ENCODE data around the gene SDHAF1.
"Not testable (repeated sequence)": the region's sequence is repeated elsewhere in the genome, so short reads cannot be mapped to it uniquely, and the experiment has no call there.

Gene SDHAF1

DNA sequence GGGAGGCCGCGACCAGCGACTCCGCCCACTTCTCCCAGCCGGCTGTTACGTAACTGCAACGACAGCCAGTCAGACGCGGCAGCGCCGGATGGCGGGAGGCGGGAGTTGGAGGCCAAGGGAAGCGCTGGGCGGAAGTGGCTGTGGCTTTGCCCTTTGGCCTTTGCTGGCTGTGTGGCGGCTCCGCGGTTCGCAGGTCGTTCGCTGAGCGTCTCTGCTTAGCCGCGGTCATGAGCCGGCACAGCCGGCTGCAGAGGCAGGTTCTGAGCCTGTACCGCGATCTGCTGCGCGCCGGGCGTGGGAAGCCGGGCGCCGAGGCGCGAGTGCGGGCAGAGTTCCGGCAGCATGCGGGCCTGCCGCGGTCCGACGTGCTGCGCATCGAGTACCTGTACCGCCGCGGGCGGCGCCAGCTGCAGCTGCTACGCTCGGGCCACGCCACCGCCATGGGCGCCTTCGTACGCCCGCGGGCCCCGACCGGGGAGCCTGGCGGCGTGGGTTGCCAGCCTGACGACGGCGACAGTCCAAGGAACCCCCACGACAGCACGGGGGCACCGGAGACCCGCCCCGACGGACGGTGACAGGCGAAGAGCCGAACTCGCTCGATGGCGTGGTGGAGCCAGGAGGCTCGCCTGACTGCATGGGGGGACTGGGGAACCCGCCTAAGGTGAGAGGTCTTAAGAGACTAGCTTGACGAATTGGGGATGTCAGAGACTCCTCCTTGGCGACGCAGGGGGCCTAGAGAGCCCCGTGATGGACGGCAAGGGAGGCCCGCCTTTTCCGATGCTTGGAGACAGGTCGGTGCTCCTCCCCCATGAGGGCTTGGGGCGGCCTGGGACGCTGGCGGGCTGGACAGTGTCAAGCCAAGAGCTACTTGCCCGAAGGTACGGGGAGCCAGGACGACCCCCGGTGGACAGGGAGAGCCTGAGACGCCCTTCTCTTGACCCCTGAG lies at the start of gene SDHAF1:
SDHAF1 (plus strand) TSS at position 141 of the 946 bp plus-strand sequence; CDS start at position 228, 87 bp downstream.
- DNase-seq (ENCODE audit: low read depth in 2 of 2): peak; percentile 85 to 97

DNA sequence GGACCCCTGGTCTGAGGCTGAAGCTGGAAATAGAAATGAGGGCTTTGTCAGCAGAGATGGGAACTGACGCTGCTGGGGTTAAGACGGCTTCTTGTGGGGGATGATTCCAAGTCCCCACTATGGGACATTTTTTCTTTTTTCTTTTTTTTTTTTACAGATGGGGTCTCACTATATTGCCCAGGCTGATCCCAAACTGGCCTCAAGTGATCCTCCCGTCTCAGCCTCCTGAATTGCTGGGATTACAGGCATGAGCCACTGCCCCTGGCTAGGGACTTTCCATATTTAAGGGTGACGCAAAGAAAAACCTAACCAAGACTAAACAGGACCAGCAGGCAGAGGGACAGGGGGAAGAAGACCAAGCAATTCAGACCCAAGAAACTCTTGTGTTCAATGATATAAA lies 48.8 kb upstream of the SDHAF1 start:
- no peak for DNase-seq (ENCODE audit: low read depth in 2 of 2)

DNA sequence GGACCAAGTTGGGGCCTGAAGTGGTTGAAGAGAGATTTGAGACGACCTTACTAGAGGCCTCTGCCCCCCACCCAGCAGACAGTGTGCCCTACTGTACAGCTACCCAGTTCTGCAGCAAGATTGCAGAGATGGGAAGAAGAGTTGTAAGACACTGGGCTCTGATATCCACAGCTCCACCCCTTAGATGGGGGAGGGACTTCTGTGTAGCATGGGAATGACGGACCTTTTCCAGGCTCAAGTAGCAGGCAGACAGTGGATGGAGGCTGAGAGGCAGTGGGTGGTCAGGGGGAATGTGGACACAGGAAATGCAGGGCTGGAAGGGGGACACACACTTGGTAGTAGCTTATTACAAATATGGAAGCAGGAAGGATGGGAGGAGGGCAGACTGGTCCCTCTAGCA lies 45.9 kb upstream of the SDHAF1 start:
- no peak for DNase-seq (ENCODE audit: low read depth in 2 of 2)

DNA sequence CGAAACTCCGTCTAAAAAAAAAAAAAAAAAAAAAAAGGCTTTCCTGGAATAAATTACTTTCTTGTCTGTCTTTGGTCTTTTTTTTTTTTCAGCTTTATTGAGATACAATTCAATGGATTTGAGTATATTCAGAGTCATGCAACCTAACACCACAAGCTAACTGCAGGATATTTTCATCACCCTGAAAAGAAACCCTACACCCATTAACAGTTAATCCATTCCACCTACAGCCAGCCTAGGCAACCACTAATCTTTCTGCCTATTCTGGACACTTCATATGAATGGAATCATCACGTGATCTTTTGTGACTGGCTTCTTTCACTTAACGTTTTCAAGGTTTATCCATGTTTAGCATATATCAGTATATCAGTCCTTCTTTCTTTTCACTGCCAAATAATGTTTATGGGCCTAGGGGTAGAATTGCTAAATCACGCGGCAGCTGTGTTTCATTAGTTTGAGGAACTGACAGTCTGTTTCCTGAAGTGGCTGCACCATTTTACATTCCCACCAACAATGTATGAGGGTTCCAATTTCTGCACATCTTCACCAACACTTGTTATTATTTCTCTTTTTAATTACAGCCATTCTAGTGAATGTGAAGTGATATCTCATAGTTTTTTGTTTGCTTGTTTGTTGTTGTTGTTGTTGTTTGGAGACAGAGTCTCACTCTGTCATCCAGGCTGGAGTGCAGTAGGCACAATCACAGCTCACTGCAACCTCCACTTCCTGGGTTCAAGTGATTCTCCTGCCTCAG lies 38.9 kb upstream of the SDHAF1 start:
- no peak for DNase-seq (ENCODE audit: low read depth in 2 of 2)

DNA sequence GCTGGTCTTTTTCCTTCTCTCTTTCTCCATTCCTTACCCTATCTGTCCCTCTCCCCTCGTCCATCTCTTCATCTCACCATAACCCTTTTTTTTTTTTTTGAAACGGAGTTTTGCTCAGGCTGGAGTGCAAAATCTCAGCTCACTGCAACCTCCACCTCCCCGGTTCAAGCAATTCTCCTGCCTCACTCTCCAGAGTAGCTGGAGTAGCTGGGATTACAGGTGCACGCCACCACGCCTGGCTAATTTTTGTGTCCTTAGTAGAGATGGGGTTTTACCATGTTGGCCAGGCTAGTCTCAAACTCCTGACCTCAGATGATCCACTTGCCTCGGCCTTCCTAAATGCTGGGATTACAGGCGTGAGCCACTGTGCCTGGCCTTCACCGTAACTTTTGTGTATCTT lies 37.6 kb upstream of the SDHAF1 start:
- DNase-seq (ENCODE audit: low read depth in 2 of 2): not testable (repeated sequence)

GRCh38 chr19:35958660-35959039 lies 36.3 kb upstream of the SDHAF1 start:
- no peak for DNase-seq (ENCODE audit: low read depth in 2 of 2)

- DNase-seq (ENCODE audit: low read depth in 2 of 2): peak; percentile 43 to 52
These were observed 35.7 kb upstream of the SDHAF1 start for GRCh38 chr19:35959040-35959967.

- no peak for DNase-seq (ENCODE audit: low read depth in 2 of 2)
These were observed 35.0 kb upstream of the SDHAF1 start for GRCh38 chr19:35959968-35960320.

DNA sequence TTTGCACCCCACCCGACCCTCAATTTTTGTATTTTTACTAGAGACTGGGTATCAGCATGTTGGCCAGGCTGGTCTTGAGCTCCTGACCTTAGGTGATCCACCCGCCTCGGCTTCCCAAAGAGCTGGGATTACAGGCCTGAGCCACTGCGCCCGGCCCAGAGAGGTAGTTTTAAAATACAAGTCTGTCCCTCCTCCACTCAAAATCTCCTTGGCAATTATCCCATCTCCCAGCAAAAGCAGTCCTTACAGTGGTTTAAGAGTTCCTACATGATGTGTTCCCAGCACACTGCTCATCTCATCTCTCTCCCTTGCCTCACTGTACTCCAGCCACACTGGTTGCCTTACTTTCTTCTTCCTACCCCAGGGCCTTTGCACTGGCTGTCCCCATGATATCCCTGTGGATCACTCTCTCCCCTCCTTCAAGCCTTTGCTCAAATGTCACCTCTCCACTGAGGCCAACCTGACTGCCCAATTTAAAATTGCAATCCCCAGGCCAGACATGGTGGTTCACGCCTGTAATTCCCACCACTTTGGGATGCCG lies 34.5 kb upstream of the SDHAF1 start:
- DNase-seq (ENCODE audit: low read depth in 2 of 2): no peak

GRCh38 chr19:35963514-35963913 lies 31.5 kb upstream of the SDHAF1 start:
- DNase-seq (ENCODE audit: low read depth in 2 of 2): peak in 1 of 2 experiments; percentile 26

- DNase-seq (ENCODE audit: low read depth in 2 of 2): no peak
These were observed 28.2 kb upstream of the SDHAF1 start for GRCh38 chr19:35966771-35967170.

DNA sequence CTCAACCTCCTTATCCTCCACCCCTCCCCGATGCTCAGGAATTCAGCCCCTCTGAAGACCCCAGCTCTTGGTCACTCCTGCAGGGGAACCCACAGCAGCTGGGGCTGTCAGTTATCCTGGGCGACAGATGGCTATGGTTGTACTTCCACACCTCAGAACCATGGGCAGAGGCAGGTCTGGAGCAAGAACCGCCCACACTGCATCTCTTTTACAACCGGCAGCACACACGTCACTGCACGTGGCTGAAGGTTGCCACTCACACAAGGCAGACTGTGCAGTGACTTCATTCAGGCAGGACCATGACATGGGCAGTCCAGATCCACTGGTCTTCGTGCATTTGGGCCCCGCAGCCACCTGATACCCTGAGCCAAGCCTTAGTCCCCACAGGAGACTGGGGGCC lies 21.5 kb upstream of the SDHAF1 start:
- DNase-seq (ENCODE audit: low read depth in 2 of 2): no peak

DNA sequence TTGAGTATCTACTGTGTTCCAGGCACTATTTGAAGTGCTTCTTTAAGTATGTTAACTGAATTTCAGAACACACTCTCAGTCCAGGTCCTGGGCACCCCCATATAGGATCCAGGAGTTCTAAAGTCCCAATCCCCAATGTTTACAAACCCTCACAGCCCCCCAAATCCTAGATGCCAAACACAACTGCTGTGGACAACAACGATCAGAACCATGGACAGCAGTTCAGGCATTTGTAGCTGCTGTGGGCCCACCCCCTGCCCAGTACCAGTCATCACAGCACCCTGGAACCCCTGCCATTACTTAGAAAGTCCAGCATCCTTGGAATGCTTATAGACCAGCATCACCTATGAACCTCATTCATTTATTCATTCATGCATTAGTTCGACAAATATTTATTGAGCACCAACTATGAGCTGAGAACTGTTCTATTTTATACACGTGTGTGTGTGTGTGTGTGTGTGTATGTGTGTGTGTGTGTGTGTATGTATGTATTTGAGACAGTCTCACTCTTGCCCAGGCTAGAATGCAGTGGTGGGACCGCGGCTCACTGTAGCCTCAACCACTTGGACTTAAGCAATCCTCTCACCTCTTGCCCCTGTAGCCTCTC lies 19.3 kb upstream of the SDHAF1 start:
- DNase-seq (ENCODE audit: low read depth in 2 of 2): no peak

DNA sequence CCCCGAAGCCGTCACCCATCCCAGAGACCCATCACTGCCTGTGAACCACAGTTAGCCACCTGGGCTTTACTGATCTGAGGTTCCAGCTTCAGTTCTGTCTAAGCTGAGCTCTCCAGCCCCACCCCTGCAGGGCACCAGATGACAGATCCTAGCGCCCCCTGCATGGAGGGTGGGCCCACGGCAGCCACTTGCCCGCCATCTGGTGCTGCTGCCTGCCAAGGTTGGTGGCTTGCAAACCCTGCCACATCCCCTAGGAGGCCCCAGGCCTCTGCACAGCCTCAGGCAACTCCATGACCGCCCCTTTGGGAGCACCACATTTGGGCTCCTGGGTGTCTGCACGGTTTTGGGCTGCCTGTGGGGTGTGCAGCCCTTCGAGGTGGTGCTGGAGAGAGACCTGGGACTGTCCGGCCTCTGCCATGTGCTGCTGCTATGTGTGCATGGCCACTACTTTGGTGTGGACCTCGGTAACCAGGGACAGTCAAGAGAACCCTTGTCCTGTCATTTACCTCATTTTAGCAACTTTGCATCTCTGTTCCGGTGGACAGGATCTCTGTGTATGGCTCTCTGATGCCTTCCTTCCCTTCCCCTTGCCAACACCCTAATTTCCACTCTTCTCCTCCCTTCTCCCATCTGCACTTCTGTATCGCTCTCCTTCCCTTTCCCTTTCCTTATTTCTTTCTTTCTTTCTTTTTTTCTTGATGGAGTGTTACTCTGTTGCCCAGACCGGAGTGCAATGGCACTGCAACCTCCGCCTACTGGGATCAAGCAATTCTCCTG lies 17.4 kb upstream of the SDHAF1 start:
- DNase-seq (ENCODE audit: low read depth in 2 of 2): no peak

DNA sequence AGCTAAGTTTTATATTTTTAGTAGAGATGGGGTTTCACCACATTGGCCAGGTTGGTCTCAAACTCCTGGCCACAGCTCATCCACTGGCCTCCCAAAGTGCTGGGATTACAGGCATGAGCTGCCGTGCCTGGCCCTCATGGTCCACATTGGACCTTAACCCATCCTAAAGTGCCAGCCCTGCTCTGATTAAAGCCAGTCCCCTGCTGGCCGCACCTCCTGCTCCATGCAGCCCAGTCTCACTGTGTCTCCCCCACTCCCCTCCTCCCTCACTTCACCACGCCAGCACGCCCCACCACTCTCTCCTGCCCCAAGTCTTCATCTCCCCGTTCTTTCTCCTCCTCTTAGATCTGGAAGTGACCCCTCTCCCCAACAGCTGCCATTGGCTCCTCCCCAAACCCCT lies 16.7 kb upstream of the SDHAF1 start:
- DNase-seq (ENCODE audit: low read depth in 2 of 2): no peak

DNA sequence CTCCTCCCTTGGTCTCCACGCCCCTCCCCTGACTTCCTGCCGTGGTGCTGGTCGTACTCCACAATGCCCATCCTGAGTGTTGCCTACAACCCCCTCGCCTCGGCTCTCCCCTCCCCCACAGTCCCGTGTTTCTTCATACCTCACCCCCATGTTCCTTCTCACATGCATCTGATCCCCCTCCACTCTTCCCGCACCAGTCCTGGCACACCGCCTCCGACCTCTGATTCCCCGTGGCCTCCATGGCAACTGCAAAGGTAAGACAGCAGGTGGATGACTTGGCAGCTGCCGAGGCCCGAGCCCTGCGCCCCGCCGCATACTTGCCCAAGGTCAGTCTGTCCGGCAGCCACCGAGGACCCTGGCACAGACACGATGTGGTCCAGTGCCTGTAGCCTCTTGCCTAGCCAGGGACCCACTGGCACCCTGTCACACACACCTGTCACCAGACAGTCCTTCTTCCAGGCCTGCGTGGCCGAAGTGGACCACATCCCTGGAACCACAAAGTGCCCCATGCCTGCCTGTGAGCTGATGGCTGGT lies 16.1 kb upstream of the SDHAF1 start:
- DNase-seq (ENCODE audit: low read depth in 2 of 2): no peak

DNA sequence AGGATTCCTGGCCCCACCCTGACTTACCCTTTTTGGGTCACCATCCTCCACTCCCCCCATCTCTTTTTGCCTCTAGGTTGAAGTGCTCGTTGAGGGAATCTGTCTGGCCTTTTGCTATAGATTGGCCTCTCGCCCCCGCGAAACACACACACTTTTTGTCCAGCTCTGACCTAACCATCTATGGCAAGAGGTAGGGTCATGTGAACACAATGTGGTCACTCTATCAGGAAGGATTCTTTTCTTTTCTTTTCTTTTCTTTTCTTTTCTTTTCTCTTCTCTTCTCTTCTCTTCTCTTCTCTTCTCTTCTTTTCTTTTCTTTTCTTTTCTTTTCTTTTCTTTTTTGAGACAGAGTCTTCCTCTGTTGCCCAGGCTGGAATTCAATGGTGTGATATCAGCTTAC lies 14.0 kb upstream of the SDHAF1 start:
- DNase-seq (ENCODE audit: low read depth in 2 of 2): not testable (repeated sequence)

- no peak for DNase-seq (ENCODE audit: low read depth in 2 of 2)
These were observed 11.8 kb upstream of the SDHAF1 start for GRCh38 chr19:35983177-35983576.

DNA sequence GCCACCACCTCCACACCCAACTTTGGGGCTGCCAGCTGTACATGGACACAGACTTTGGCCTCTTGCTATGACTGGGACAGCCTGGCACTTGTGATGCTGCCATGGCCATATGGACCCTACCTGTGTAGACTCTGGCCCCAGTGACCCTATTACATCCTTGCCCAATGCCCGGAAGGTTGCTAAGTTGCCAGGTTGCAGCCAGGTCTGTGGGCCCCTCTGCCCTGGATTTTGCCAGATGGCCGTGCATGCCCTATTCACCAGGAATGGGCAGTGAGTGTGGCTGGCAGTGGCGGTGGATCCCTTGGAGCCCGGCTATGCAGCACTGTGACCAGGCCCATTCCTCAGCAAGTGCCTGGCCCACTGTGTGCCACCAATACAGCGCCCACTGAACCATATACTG lies 8.9 kb upstream of the SDHAF1 start:
- DNase-seq (ENCODE audit: low read depth in 2 of 2): no peak

Data from stimulated activated CD4-positive, alpha-beta T cell treated with anti-CD3 and anti-CD28 coated beads, Interleukin-12 subunit alpha, Interleukin-12 subunit beta, amount 100 ng/mL, for 24 hours (primary cell).